Measurements from ENCODE around the gene ANKRD52.
A peak's percentile ranks its signal among the peaks of the same experiment; 100 is the strongest.
"Not testable (repeated sequence)": the region's sequence is repeated elsewhere in the genome, so short reads cannot be mapped to it uniquely, and the experiment has no call there.

Gene ANKRD52

GRCh38 chr12:56208006-56208405 is 50.2 kb downstream of the ANKRD52 start:
- peak; percentile 93 for DNase-seq (ENCODE audit: low spot score)

- DNase-seq (ENCODE audit: low spot score) = peak; percentile 53
Observed at GRCh38 chr12:56206452-56207166, 51.6 kb downstream of the ANKRD52 start.

DNA sequence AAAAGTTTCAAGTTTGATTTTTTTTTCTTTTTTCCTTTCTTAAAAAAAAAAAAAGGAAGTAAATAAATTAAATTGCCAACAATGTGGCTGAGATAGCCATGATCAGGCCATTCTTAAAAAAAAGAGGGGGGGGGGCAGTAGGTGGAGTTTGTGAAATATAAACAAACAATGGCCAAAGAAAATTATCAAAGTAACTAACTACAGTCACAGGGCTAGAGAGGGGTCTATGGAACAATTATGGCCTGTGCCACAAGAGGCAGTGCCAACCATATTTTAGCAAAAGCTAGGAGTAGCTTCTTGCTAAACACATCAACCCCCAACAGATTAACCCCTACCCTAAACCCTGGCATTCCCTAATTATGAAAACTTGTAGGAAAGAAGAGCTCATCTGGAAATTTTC is 52.7 kb downstream of the ANKRD52 start:
- peak; percentile 56 for DNase-seq (ENCODE audit: low spot score)

- DNase-seq (ENCODE audit: low spot score) = no peak
Observed at GRCh38 chr12:56204275-56204674, 53.9 kb downstream of the ANKRD52 start.

DNA sequence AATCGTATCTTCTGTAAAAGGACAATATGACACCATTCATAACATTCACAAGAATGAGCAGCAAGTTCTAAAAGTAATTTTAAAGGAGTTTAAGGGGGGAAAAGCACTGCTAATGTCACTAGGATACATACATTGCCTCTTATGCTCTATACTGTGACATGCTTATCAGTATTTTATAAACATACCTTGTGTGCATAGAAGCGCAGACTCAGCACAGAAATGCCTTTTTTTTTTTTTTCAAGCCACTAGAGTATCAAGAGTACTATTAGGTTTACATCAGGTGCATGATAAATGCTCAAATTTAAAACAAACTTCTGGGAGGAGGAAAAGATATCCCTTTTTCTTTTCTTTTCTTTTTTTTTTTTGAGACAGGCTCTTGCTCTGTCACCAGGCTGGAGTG is 55.3 kb downstream of the ANKRD52 start:
- DNase-seq (ENCODE audit: low spot score) = no peak

DNA sequence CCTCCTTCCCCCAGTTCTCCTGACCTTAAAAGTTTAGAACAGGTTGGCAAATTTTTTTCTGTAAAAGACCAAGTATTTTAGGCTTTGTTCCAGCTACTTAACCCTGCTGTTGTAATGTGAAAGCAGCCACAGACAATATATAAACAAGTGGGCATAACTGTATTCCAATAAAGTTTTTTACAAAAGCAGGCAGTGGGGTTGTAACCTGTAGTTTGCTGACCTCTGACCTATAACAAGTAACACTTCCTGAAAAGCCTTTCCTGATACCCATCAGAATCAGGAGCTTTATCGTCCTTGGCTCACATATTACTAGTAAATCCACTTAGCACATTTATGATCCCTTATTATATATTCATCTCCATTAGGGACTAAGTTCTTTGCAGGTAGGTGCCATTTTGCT is 55.8 kb downstream of the ANKRD52 start:
- no peak for DNase-seq (ENCODE audit: low spot score)

GRCh38 chr12:56198836-56199235 is 59.3 kb downstream of the ANKRD52 start:
- DNase-seq (ENCODE audit: low spot score) = no peak

- DNase-seq (ENCODE audit: low spot score) = no peak
Observed at GRCh38 chr12:56197921-56198635, 60.1 kb downstream of the ANKRD52 start.

GRCh38 chr12:56196818-56197550 is 61.2 kb downstream of the ANKRD52 start:
- not testable (repeated sequence) for DNase-seq (ENCODE audit: low spot score)

DNA sequence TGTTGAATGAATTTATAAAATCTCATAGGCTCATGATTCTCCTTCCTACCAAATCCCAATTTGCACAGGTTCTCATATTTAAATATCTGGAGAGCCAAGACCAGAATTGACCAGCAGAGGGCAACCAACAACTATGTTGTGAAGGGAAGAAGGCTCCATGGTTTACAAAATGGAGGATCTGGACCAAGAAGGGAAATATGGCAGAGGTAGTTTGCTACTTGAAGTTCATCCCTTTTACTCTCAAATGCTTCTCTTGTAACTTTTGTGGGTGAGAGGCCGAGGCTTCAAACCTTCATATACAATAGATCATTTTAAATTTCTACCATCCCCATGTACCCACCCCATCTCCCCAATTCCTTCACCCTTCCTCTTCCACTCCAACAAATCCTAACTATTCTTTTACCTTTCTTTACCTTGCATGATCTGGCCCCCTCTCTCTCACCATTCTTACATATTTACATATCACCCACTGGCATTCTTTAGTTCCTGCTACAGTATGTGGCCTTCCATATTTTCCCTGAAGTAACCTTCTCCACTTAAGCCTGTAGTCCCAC is 65.1 kb downstream of the ANKRD52 start:
- peak; percentile 92 for DNase-seq (ENCODE audit: low spot score)

GRCh38 chr12:56192582-56192981 is 65.6 kb downstream of the ANKRD52 start:
- no peak for DNase-seq (ENCODE audit: low spot score)

GRCh38 chr12:56190695-56191155 is 67.5 kb downstream of the ANKRD52 start:
- DNase-seq (ENCODE audit: low spot score) = no peak

DNA sequence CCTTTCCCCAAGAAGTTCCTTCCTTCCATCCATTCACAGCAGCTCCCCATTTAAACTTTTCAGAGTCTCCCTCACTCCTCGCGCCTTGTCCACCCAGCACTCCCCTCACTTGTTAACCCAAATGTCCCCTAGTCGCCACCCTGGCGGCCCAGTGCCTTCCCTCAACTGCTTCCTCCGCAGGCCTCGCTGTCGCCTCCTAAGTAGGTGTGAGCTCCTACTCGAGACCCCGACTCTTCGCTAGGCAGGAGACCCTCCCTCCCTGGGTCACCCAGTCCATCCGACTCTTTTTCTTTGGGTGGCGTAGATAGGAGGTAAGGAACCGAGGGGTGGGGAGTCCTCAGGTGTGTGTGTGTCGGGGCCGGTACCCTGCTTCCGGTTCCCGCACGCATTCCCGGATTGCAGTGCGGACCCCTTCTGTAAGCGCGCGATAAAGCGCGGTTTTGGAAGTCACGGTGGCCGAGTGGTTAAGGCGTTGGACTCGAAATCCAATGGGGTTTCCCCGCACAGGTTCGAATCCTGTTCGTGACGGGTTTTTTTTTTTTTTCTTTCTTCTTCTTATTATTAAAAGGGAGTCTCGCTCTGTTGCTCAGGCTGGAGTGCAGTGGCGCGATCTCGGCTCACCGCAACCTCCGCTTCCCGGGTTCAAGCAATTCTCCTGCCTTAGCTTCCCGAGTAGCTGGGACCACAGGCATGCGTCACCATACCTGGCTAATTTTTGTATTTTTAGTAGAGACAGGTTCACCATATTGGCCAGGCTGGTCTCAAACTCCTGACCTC is 68.1 kb downstream of the ANKRD52 start:
- DNase-seq (ENCODE audit: low spot score) = peak; percentile 90

- DNase-seq (ENCODE audit: low spot score) = peak; percentile 84
Observed at GRCh38 chr12:56189099-56189917, 68.9 kb downstream of the ANKRD52 start, which contains the start of gene SMARCC2. Gene SMARCC2 (minus strand): TSS chr12:56189483. CDS start chr12:56189461, 22 bp downstream.

- DNase-seq (ENCODE audit: low spot score) = peak; percentile 35
Observed at GRCh38 chr12:56188778-56189098, 69.4 kb downstream of the ANKRD52 start.

DNA sequence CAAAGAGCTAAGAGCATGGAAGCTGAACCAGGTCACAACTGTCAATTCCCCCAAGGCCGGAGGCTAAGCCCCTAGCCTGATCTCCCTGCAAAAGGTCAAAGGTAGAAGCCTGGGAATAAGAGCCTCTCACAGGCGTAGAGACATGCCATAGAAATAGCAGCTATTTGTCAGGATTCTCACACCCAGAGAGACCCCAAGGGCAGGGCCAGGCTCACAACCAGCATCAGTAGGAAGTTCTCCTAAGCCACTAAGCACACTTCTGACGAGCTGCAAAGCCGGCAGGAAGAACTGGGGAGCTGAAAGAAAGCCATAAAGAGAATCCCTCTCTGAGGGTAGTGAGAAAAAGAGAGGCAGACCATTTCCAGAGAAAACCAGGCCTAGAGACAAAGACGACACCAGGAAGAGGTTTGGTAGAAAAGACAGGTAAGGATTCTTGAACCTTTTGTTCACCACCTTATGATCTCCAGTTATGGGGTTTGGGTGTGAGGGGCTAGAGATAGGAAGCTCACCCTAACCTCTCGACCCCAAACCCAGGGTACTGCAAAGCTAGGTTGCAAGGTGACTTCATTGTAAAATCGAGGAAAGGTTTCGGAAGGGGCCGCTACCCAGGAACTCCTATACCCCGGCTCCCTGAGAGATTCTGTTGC is 69.9 kb downstream of the ANKRD52 start:
- no peak for DNase-seq (ENCODE audit: low spot score)

All from NAMALWA (cell line).